HUDEP-2 (cell line): Measurements from ENCODE around the gene ALK.

ENCODE experiments used
- DNase-seq, 76 experiments: peaks; one replicate each; lab custom pipeline; 2025; ENCODE audit not compliant: unreplicated experiment in 76 of 76; lab: John Stamatoyannopoulos, UW

The ALK gene

DNA sequence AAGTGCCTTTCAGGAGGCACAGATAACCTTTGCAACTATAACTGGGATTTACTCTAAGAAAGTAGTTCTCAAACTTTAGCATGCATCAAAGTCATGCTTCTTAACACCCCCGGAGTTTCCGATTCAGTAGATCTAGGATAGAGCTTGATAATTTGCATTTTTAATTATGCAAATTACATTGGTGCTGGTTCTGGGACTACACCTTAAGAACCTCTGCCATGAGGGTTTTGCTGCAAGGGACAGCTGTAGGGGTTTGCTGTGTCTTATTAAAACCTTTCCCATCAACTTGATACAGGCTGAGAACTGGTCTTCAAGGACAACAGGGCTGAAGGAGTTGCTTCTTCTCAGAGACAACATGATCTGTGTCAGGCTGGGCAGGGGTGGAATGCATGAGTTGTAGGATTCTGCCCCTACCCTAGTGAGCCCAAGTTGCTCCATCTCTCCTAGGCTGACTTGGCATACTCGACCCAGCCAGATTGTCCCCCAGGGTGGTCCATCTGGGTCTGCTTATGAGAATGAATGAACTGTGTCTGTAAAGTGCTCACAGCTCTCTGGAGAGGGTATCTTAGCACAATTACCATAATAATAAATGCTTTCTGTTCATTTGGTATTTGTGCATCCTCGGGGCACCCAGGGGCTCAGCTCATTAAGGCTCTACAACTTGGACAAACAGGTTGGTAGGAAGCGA is 573.5 kb downstream of the ALK start:
- no peak for DNase-seq

- DNase-seq, result no peak
Measured at GRCh38 chr2:29345236-29345635, 576.1 kb downstream of the ALK start.

DNA sequence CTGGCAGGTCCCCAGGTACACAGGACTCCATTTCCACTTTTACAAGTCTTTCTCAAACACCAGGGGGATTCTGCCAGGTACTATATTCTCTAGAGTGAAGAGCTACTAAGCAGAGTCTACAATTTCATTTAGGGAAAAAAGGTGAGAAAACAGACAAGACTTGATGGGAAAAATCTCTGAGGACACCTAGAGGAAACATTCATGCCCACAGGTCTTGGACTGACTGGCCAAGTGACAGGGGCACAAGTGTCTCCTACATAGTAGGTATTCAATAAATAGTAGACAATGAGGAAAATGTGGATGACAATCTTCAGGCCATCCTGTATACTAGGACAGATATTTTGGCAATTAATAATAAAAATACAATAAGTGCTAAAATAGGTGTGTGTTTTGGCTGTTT is 577.6 kb downstream of the ALK start:
- no peak for DNase-seq

DNA sequence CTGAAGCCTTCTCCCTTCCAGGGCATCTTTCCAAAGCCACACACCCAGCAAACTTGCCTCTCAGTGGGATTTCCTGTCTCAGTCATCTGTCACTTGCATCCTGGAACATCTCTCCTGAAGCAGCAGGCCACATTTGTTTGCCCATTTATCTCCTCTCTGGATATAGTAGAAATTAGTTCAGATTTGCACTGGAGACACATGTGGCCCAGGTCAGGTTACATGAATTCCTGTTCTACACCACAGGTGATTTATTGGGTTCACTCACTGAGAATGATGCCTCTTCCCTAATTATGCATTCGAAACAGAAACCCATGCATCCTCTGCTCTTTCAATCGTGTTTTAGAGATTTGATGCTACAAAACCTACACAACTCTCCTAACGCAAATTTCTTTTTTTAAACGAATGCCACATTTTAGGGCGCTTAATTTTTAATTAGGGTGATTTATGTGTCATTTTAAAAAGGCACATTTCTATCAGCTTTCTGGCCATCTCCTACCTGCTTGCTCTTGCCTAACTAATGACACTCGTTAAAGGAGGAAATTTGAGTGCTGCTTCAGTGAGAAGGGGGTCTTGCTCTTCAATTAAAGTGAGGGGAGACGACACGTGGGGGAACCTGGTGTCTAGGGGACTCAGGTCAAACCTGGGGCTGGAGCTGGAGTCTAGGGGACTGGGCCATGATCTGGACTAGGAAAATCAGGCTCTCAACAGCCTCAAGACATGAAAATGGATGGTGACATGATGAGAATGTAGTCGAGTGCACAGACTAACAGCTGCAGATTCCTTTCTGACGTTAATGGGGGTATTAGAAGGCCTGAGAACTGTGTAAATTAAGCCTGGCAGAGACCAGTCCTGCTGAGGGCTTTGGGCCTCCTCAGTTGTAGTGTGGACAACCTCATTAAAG is 584.8 kb downstream of the ALK start:
- no peak for DNase-seq

- no peak for DNase-seq
Measured at GRCh38 chr2:29335396-29335795, 586.0 kb downstream of the ALK start.

- no peak for DNase-seq
Measured at GRCh38 chr2:29334706-29335105, 586.7 kb downstream of the ALK start.

DNA sequence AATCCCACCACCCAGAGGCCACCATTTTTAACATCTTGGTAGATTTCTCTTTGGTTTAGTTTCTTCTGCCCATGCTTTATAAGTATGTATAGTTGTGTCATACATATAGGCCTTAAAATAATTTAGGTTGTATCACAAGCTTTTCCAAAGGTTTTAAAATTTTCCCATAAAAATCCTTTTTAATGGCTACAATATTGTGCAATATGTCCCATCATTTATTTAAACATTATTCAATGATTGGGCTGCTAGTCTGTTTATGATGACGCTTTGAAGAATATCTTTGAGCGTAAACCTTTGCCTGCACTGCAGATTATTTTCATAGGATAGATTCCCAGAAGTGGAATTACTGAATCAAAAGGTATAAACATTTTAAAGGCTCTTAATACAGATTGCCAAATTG is 588.8 kb downstream of the ALK start:
- no peak for DNase-seq

GRCh38 chr2:29329899-29330298 is 591.5 kb downstream of the ALK start:
- DNase-seq, result peak in 1 of 76 experiments; percentile 4

DNA sequence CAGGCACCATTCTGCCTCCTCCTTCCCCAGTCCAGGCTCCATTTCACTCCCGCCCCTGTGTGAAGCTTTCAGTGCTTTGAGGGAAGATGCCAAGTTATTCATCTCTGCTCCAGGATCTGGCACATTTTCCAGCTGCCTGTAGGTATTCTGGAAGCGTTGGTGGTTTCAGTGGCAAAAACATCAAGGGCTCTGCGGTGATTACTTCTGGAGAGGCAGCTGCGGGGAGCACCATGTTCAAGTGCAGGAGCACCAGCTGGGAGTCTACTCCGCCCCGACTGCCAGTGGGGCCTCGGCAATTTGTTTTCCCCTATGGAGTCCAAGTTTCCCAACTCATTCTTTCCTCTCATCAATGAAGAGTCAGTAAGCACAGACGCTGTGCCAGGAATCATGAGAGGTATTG is 594.5 kb downstream of the ALK start:
- DNase-seq, result no peak

- DNase-seq, result no peak
Measured at GRCh38 chr2:29325544-29325943, 595.8 kb downstream of the ALK start.

- no peak for DNase-seq
Measured at GRCh38 chr2:29323961-29324360, 597.4 kb downstream of the ALK start.

- no peak for DNase-seq
Measured at GRCh38 chr2:29323301-29323700, 598.1 kb downstream of the ALK start.

DNA sequence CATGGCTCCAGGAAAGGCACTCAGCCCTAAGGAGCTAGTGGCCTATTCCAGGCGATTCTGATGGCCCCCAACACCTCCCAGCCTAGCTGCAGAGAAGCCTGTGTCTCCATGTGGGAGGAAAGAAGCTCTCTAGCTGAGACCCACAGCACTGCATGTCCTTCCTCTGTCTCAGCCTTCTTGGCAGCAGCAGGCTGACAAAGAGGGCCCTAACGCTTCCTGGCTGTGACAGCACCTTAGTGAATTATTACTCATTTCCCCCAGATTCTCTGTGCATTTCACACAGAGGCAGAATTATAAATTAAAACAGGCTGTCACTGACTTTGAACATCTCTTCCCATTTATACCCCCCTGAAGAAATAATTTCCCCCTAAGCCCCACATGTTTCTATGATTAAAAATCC is 599.4 kb downstream of the ALK start:
- no peak for DNase-seq

DNA sequence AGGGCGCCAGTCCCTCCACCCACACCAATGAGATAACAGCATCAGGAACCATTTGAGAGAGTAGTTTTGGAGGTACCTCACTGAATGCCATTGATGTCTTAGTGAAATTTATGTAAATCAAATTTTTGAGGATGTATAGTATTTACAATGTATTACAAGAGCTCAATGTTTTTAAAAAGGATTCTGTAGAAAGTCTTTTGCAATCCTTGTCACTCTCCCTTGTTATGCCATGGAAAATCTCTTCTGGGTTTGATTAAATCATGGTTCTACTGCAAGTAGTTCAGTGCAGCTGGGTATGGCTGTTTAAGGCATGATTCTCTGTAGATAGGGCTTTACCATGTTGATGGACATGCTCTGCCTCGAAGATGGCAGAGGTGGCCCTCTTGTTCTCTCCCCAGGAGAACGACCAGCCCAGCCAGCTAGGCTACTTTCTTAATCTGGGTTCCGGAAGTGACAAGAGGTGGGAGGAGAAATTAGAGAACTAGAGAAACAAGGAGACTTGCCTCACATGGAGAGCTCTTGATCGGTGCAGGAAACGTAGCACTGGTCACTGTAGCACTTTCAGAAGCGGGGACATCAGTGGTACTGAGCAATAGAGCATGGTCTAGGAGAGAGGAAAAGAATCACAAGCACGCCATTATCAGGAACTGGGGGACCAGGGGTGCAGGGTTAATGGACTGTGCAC is 603.4 kb downstream of the ALK start:
- no peak for DNase-seq

DNA sequence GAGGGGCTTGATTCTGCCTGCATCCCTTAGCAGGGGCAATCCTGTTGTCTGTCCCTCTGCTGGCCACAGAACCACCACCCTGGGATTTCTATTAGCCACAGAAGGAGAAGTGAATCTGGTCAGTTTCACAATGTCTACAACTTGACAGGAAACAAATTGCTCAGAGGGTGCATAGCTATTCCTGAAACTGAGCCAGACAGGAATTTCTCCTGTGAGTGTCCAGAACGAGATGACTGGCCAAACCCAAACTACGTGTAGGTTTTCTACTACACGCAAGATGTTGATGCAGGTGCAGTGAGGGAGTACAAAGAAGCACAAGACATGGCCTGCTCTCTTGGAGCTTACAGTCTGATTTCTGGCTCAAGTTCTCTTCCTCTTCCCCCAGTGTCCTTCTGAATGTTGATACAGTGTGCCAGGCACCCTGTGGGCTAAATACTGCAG is 604.3 kb downstream of the ALK start:
- DNase-seq, result no peak

DNA sequence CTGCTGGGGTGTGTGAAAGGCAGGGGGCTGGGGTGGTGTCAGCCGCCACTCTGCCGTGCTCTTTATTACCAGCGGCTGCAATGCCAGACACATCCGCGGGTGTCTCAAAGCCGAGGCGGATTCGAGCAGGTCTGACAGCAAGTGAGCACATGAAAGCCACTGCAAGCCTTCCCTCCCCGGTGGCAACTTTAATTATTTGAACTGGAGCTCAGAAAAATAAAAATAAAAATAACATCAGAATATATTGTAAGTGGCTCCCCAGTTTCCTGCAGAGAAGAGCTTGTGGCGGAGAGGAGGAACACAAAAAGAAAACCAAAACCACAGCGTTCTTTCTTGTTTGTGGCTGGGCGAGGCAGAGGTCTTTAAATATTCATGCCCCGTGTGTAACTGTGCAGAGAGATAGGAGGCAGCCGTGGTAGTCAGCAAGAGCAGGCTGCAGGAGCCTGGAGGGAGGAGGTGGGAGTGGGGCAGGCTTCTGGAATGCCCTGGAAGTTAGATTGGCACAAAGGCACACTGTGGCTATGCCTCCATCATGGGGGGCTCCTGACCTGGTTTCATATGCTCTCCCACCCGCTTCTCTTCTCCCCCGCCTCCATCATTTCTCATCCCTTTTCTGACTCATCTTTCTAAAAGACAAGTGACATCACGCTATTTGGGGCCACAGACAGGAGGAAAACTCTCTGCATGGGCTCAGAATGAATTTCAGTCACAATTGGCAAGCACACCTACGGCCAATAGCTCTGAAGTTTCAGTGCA is 606.4 kb downstream of the ALK start:
- no peak for DNase-seq

DNA sequence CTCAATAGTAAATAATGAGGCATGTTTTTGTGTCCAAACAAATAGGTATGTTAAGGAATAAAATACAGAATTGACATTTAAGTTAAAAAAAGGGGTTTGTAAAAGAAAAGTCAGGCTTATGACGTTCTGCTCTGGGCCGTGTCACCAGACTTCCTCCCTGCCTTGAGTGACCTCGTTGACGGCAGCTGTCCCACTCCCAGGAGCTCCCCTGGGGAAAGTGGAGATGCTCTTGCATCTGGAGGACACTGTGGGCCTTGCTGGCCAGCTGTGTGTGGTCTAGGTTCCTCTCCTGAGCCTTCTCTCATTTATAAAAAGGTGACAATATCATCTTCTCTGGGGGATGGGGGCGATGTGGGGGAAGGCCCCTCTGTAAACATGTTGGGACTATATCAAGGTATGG is 609.9 kb downstream of the ALK start:
- DNase-seq, result no peak

DNA sequence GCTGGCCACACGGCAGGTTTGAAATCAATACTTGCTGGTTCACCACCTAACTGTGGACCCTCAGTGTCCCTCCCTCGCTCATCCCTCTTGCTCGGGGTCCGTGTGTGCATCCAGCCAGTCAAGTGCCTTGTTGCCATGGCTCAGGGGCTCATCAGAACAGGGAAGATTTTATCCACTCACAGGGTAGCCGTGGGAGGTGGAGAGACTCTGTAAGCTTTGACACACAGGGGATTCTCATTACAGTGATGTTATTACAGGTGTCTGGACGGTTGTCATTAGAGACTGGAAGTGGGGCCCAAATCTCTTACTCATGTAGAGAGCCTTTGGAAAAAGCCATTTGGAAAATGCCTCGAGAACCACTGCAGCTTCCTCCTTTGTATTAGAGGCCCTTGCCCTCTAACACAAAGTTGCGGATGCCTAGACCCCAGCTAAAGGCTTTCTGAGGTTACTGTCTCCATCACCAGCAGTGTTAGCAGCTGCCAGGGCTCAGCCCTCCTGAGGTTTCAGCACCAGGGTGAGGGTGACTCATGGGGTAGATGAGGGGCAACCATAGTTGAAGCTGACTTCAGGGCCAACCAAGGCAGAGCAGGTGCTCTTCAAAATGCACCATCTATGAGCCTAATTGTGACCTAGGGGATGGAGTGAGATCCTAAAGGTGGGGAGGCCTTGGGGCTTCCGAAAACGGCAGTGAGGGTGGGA is 610.6 kb downstream of the ALK start:
- no peak for DNase-seq

GRCh38 chr2:29309090-29310029 is 612.0 kb downstream of the ALK start:
- peak in 46 of 76 experiments; percentile 1 to 56 (median 21) for DNase-seq
